Suprapubic skin (tissue), 4 donors: ENCODE measurements around the gene VGF.

ENCODE experiments used
- CTCF ChIP-seq, 2 donors: fragments of 200-600 bp in 1 of 2; fragments of 450-650 bp in 1 of 2; sonication (generic) in 1 of 2; IDR thresholded peaks; one replicate each; pipeline ENCODE4 v1.5.1; 2016 to 2019; ENCODE audit warnings: antibody characterized with exemption in 2 of 2, mild to moderate bottlenecking in 1 of 2, moderate library complexity in 1 of 2
- EP300 ChIP-seq: sonication (generic); formaldehyde crosslinking; IDR thresholded peaks from one replicate; pipeline ENCODE4 v1.6.1; 2017; ENCODE audit warnings: antibody characterized with exemption
- POLR2A ChIP-seq, 2 donors: fragments of 450-650 bp; IDR thresholded peaks; one replicate each; pipeline ENCODE4 v1.6.1; 2017; ENCODE audit warnings: antibody characterized with exemption in 2 of 2, mild to moderate bottlenecking in 2 of 2, moderate library complexity in 2 of 2
- POLR2AphosphoS5 ChIP-seq, 3 donors: sonication (generic); formaldehyde crosslinking; IDR thresholded peaks; one replicate each; pipeline ENCODE4 v1.6.1; 2017; ENCODE audit warnings: antibody characterized with exemption in 3 of 3

DNA sequence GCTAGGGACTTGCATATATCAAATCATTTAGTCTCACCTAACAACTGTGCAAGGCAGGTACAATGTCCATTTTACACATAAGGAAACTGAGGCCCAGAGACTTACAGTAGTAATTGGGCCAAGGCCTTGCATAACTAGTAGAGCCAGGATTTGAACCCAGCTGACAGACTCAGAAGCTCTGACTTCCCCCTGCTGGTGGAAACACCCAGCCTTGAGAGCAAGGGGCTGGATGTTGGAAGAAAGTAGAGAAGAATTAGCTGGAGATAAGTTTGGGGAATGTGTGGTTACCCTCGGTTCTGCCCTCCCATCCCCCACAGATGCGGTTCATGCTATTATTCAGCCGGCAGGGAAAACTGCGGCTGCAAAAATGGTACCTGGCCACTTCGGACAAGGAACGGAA, 9.1 kb downstream of the VGF start:
- TF ChIP-seq CTCF (IDR thresholded peaks at IDR 0.05) (no peak), POLR2AphosphoS5 (IDR thresholded peaks at IDR 0.05) (no peak), POLR2A (IDR thresholded peaks at IDR 0.05) (no peak), EP300 (no peak)
